ENCODE data around the gene SLC9A2.
A peak's percentile ranks its signal among the peaks of the same experiment; 100 is the strongest.

The SLC9A2 gene

DNA sequence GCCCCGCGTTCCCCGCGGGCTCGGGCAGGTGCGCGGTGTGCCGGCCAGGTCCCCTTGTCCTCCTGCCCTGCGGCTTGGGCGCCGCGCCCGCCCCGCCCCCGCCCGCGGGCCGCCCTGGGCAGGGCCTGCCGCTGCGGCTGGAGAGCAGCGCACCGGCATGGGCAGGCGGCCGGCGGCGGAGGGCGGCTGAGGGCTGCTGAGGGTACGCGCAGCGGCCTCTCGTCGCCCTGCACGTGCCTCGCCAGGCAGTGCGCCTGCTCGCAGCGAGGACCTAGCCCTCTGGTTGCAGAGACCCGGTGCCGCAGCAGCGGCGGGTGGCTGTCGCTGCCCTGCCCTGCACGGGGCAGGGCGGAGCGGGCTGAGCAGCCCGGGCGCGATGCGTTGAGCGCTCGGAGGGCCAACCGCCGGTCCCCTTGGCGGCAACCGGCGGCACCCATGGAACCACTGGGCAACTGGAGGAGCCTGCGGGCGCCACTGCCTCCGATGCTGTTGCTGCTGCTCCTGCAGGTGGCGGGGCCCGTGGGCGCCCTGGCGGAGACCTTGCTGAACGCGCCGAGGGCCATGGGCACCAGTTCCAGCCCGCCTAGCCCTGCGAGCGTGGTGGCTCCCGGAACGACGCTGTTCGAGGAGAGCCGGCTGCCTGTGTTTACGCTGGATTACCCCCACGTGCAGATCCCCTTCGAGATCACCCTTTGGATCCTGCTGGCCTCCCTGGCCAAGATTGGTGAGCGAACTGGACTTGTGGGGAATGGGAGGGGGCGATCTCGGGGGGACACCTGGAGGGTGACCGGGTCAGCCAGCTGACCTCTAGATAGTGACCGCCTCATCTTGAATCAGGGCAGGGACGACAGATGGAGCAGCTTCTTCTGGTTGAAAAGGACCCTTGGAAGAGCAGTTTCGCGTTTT, at the start of gene SLC9A2:
Gene SLC9A2 (plus strand): TSS at position 140 of the 906 bp plus-strand sequence. CDS start 296 bp downstream, at position 436.
- no peak for DNase-seq

- DNase-seq, result no peak
Measured at GRCh38 chr2:102575888-102576287, 43.5 kb upstream of the SLC9A2 start.

DNA sequence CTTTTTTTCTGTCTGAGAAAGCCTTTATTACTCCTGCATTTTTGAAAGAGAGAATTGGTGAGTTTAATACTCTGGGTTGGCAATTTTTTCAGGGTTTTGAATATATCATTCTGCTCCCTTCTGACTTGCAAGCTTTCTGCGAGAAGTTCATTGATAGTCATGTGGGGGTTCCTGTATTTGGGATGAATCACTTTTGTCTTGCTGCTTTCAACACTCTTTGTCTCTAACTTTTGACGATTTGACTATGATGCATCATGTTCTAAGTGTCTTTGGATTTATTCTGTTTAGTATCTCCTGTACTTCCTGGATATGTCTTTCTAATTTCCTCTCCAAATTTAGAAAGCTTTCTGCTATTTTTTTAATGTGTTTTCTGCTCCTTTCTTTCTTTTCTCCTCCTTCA, 41.0 kb upstream of the SLC9A2 start:
- DNase-seq, result no peak

GRCh38 chr2:102581911-102582310, 37.4 kb upstream of the SLC9A2 start:
- DNase-seq, result no peak

GRCh38 chr2:102582845-102583244, 36.5 kb upstream of the SLC9A2 start:
- no peak for DNase-seq

DNA sequence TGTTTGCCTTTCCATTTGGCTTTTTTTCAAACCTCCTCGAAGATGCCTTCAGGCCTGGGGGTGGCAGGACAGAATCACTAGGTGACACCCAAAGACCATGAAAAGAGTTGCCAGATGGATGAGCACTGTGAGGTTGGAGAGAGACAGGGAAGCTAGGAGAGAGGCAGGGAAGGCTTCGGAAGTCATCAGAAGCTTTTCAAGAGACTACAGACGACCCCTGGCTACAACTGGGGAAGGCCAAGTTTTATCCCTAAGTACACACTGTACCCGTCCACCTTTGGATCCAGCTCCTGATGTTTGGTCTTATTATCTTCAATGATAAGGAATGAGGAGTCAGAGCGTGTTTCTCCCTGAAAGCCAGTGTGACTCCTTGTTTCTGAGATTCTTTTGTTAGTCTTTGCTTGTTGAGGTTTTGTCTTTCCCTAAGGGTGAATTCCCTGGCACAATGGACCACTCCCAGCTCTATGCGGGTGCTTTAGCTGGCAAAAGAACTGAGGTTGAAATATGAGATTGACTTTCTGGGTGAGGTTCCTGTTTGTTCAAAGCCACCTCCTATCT, 33.4 kb upstream of the SLC9A2 start:
- DNase-seq, result no peak

GRCh38 chr2:102588213-102588939, 31.0 kb upstream of the SLC9A2 start:
- no peak for DNase-seq

DNA sequence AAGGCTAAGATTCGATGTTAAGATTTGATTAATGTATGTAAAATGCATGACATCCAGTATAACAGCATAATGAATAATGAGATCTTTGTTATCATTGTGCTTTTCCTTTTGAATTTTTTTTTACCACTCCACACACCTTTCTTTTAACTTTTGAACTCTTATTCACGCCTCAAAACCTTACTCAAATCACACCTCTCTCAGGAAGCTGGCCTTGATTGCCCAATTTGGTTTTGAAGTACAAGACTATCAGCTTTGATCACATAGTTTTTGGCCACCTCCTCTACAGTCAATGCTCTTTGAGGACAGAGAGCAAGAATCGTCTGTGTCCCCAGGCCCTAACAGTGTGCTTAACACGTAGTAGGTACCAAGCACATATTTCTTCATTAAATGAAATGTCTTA, 29.9 kb upstream of the SLC9A2 start:
- no peak for DNase-seq

GRCh38 chr2:102591491-102592045, 27.8 kb upstream of the SLC9A2 start:
- no peak for DNase-seq

GRCh38 chr2:102592601-102593000, 26.8 kb upstream of the SLC9A2 start:
- DNase-seq, result no peak

DNA sequence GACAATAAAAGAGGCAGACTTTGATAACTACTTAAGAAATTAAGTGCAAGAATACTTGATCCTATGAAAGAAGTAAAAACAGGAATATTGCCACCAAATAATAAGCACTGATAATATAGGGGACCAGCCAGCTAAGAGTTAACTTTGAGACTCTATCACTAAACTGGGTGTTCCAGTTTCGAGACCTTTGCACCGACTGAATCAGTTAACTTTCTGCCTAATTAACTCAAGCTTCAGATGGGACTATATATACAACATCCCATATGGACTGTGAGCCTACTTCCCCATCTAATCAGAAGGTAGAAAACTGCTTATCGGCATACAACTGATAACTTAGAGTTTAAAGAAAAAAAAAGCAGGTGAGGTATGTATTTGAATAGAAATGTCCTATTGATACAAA, 25.8 kb upstream of the SLC9A2 start:
- DNase-seq, result no peak

GRCh38 chr2:102594445-102595016, 24.8 kb upstream of the SLC9A2 start:
- no peak for DNase-seq

DNA sequence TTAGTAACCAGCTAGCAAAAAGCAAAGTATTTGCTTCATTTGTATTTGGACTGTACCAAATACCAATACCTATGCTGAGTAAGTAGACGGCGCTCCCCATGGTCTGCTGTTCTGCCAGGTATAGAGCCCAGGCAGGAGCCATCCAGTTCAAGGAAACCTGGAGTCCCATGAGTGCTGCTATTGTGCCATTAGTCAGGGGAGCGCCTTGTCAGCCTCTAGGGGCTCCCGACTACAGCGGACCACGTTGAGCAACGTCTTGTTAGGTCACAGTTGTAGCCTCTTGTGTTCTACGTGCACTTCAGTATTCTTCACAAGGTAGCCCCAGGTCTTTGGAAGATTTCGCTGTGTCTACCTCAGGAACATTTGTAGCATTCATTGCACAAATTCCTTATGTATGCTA, 21.6 kb upstream of the SLC9A2 start:
- no peak for DNase-seq

GRCh38 chr2:102599486-102599885, 19.9 kb upstream of the SLC9A2 start:
- no peak for DNase-seq

GRCh38 chr2:102601730-102602129, 17.6 kb upstream of the SLC9A2 start:
- no peak for DNase-seq

GRCh38 chr2:102603904-102604303, 15.4 kb upstream of the SLC9A2 start:
- DNase-seq, result no peak

DNA sequence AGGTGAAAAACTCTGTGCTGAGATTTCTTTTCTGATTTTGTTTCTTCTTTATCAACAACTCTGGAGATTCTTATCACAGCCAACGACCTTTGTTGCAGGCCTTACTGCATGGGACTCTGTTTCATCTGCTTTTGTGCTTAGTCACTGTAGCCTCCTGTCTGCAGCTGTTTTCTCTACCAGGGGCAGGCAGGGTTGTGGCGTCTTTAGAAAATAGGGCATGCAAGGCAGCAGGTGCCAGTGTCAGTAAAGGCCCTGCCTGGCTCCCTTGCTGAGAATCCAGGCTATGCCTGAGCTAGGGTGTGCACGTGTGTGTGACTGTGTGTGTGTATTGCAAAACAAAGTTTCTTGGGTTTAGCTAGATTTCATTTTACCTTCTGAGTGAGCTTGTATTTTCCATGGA, 14.6 kb upstream of the SLC9A2 start:
- DNase-seq, result no peak

DNA sequence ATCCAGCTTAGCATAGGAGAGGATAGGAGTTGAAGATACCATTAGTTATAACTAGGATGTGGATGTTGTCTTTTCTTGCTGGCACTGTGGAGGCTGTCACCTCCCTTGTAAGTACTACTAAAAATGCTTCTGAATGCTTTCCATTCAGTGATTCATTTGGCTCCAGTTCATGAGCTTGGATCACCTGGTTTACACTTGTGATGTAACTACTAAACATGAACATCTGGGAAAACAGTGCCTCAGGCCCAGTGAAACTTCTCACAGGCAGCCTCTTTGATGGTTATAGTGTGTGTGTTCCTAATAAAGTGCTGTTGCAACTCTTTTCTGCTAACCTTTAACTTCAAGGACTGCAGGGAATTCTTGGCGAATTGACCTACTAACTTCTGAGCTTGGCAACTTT, 13.0 kb upstream of the SLC9A2 start:
- no peak for DNase-seq

GRCh38 chr2:102615620-102616436, 3.5 kb upstream of the SLC9A2 start:
- DNase-seq, result peak; percentile 62

- no peak for DNase-seq
Measured at GRCh38 chr2:102618452-102619413, 620 bp upstream of the SLC9A2 start.

- DNase-seq, result no peak
Measured at GRCh38 chr2:102620332-102620731, 979 bp downstream of the SLC9A2 start.
